ENCODE data around the gene SLC39A7. TPM values are rescaled to one million over a fixed set of nuclear protein-coding genes. Genes with fewer than 3 reads are reported as not detected.

The SLC39A7 gene
- total and polyA plus RNA-seq, 2 of the 4 experiments (the other 2 are of a cell fraction), result 135 to 208 TPM

GRCh38 chr6:33192105-33192646 lies 8.5 kb upstream of the SLC39A7 start, which contains the start of gene COL11A2:
Gene COL11A2 (minus strand): TSS chr6:33192467. CDS start chr6:33192240, 227 bp downstream.
- H3K27ac ChIP-seq (ENCODE audit: insufficient read depth, low read length), result no peak within 1 kb of the TSS; the same call in 1 of the 2 replicates
- TF ChIP-seq MXI1 (IDR thresholded peaks at IDR 0.05; ENCODE audit: borderline replicate concordance, low read depth, low read length) (no peak), MAFK (IDR thresholded peaks at IDR 0.05; ENCODE audit: low read depth, low read length) (no peak), RAD21 (IDR thresholded peaks at IDR 0.05; ENCODE audit: low read length) (no peak), ELK1 (IDR thresholded peaks at IDR 0.05; ENCODE audit: borderline replicate concordance, low read depth, low read length) (no peak), POLR2A (IDR thresholded peaks at IDR 0.05; ENCODE audit: low read depth, low read length) (no peak), CEBPB (IDR thresholded peaks at IDR 0.05; ENCODE audit: low read depth, low read length) (no peak), USF2 (IDR thresholded peaks at IDR 0.05; ENCODE audit: low read depth, low read length) (no peak), MAZ (IDR thresholded peaks at IDR 0.05; ENCODE audit: borderline replicate concordance, low read depth, low read length) (no peak), RCOR1 (IDR thresholded peaks at IDR 0.05; ENCODE audit: insufficient replicate concordance, low read length) (no peak), RFX5 (IDR thresholded peaks at IDR 0.05; ENCODE audit: low read depth, low read length) (no peak), FOS (IDR thresholded peaks at IDR 0.05; ENCODE audit: low read depth, low read length) (no peak), CHD1 (IDR thresholded peaks at IDR 0.05; ENCODE audit: low read depth, low read length) (no peak), NFE2L2 (IDR thresholded peaks at IDR 0.05; ENCODE audit: low read depth, low read length) (no peak), BHLHE40 (IDR thresholded peaks at IDR 0.05; ENCODE audit: low read depth, low read length) (no peak)
- TF ChIP-seq, protein P1, sequence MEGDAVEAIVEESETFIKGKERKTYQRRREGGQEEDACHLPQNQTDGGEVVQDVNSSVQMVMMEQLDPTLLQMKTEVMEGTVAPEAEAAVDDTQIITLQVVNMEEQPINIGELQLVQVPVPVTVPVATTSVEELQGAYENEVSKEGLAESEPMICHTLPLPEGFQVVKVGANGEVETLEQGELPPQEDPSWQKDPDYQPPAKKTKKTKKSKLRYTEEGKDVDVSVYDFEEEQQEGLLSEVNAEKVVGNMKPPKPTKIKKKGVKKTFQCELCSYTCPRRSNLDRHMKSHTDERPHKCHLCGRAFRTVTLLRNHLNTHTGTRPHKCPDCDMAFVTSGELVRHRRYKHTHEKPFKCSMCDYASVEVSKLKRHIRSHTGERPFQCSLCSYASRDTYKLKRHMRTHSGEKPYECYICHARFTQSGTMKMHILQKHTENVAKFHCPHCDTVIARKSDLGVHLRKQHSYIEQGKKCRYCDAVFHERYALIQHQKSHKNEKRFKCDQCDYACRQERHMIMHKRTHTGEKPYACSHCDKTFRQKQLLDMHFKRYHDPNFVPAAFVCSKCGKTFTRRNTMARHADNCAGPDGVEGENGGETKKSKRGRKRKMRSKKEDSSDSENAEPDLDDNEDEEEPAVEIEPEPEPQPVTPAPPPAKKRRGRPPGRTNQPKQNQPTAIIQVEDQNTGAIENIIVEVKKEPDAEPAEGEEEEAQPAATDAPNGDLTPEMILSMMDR (conservative IDR thresholded peaks at IDR 0.05; ENCODE audit: low read depth, low read length), result no peak
- intact Hi-C loops (cut with micrococcal nuclease), result no loop called here
- BruUV-seq (replicated peaks), result no TSS peak
- peaks cover 25% of the 10 kb centered on the region for H3K36me3 ChIP-seq (ENCODE audit: control insufficient read depth, insufficient read depth, low read length)
- no peak within 1 kb of the TSS for H2BK15ac ChIP-seq (ENCODE audit: low read depth, low read length)
- H3K9me1 ChIP-seq (ENCODE audit: insufficient read depth, low read length), result peaks cover 4% of the 10 kb centered on the region
- H3K9me3 ChIP-seq (ENCODE audit: control insufficient read depth, insufficient read depth, low read length), result no peaks in the 10 kb centered on the region
- no peak within 1 kb of the TSS for H4K91ac ChIP-seq (ENCODE audit: insufficient read depth, low read depth, low read length)
- peaks cover 5 to 20% of the 10 kb centered on the region in 2 experiments; a peak in 3 of 4 replicates for H3K79me1 ChIP-seq (ENCODE audit: low read depth in 1 of 2, low read length in 2 of 2)
- H3K4me3 ChIP-seq (ENCODE audit: insufficient read depth, low read depth, low read length), result peak within 1 kb of the TSS; percentile 43
- ATAC-seq (ENCODE audit: low read depth) (no peak), DNase-seq (no peak)
- no peak within 1 kb of the TSS; the same call in 1 of the 2 replicates for H3K4ac ChIP-seq (ENCODE audit: low read depth, low read length)
- H2AK5ac ChIP-seq (ENCODE audit: low read depth, low read length), result no peak within 1 kb of the TSS
- peaks cover 2% of the 10 kb centered on the region; the same call in 1 of the 2 replicates for H3K4me1 ChIP-seq (ENCODE audit: control insufficient read depth, insufficient read depth, low read length)
- H2BK20ac ChIP-seq (ENCODE audit: low read depth, low read length), result no peak within 1 kb of the TSS
- H3K27me3 ChIP-seq (ENCODE audit: control insufficient read depth, insufficient read depth, low read length), result peaks cover 43% of the 10 kb centered on the region
- H2BK120ac ChIP-seq (ENCODE audit: low read depth, low read length), result no peak within 1 kb of the TSS
- H4K20me1 ChIP-seq (ENCODE audit: insufficient read depth, low read length), result peaks cover 9% of the 10 kb centered on the region; the same call in 1 of the 2 replicates
- peak within 1 kb of the TSS; percentile 42 for H2AK9ac ChIP-seq (replicated peaks; ENCODE audit: low read depth, low read length, poor library complexity)
- H3K23ac ChIP-seq (ENCODE audit: low read depth, low read length), result no peak within 1 kb of the TSS
- peak within 1 kb of the TSS; percentile 85 for H3K4me2 ChIP-seq (ENCODE audit: low read depth, low read length)
- in situ Hi-C loops (cut with MboI; ENCODE audit: low sequenced_read_pairs), result no loop called here
- H4K5ac ChIP-seq (ENCODE audit: low read depth, low read length), result no peak within 1 kb of the TSS
- WGBS, 2 experiments (ENCODE audit: extremely low coverage in 2 of 2, insufficient read length in 1 of 2), result 27% methylated on average over 10 of the region's 35 CpGs; no CpG with 5 or more reads in 1 of the 2 experiments
- H2BK5ac ChIP-seq (ENCODE audit: low read depth, low read length, poor library complexity, severe bottlenecking), result no peak within 1 kb of the TSS
- H3K56ac ChIP-seq (ENCODE audit: extremely low read depth, insufficient read depth, low read length), result no peak within 1 kb of the TSS
- H4K8ac ChIP-seq (ENCODE audit: low read depth in 2 of 2, low read length in 2 of 2), result no peak within 1 kb of the TSS
- peak within 1 kb of the TSS; percentile 51 for H2AFZ ChIP-seq (replicated peaks; ENCODE audit: low read length, poor library complexity)
- peak within 1 kb of the TSS; percentile 55 for H3K9ac ChIP-seq (ENCODE audit: low read depth, low read length)
- dilution Hi-C loops (cut with HindIII; ENCODE audit: low sequenced_read_pairs, unreplicated experiment), result no loop called here
- CTCF ChIA-PET, result no interaction called here
- H3K18ac ChIP-seq (ENCODE audit: low read depth, low read length), result no peak within 1 kb of the TSS; the same call in 1 of the 2 replicates
- H3K14ac ChIP-seq (replicated peaks; ENCODE audit: low read depth, low read length), result no peak within 1 kb of the TSS
- POLR2A ChIA-PET (ENCODE audit: unreplicated experiment), result no interaction called here

Data from IMR-90 (cell line).